GM23248 (cell line): ENCODE results near the gene UROC1. TPM values are rescaled to one million over a fixed set of nuclear protein-coding genes. Genes with fewer than 3 reads are reported as not detected.

Experiments used
- DNase-seq: peaks from one replicate; pipeline ENCODE4 v3.0.0-alpha.2; 2015
- H2AFZ ChIP-seq: fragments of 200-600 bp; sonication (generic); 2 replicates; pipeline ENCODE4 v1.6.1; 2016; ENCODE audit warnings: antibody characterized with exemption
- H3F3A ChIP-seq: fragments of 200-600 bp; sonication (generic); 2 replicates; pipeline ENCODE4 v1.6.1; 2016; ENCODE audit warnings: mild to moderate bottlenecking, antibody characterized with exemption, mixed run types; ENCODE audit not compliant: insufficient read depth
- H3K27ac ChIP-seq: fragments of 200-600 bp; sonication (generic); 2 replicates; pipeline ENCODE4 v1.5.1; 2016; ENCODE audit warnings: mild to moderate bottlenecking
- H3K27me3 ChIP-seq: fragments of 200-600 bp; sonication (generic); replicated peaks from 2 replicates; pipeline ENCODE4 v1.6.1; 2016; ENCODE audit warnings: mild to moderate bottlenecking; ENCODE audit not compliant: insufficient read depth
- H3K36me3 ChIP-seq: fragments of 200-600 bp; sonication (generic); 2 replicates; pipeline ENCODE4 v1.6.1; 2016; ENCODE audit warnings: low read depth, mild to moderate bottlenecking
- H3K4me1 ChIP-seq: fragments of 200-600 bp; sonication (generic); 2 replicates; pipeline ENCODE4 v1.6.1; 2016; ENCODE audit warnings: mild to moderate bottlenecking; ENCODE audit not compliant: insufficient read depth
- H3K4me2 ChIP-seq: fragments of 200-600 bp; sonication (generic); one replicate; pipeline ENCODE4 v1.6.1; 2016; ENCODE audit warnings: mild to moderate bottlenecking; ENCODE audit not compliant: unreplicated experiment
- H3K4me3 ChIP-seq: fragments of 200-600 bp; sonication (generic); 2 replicates; pipeline ENCODE4 v1.5.1; 2016; ENCODE audit warnings: mild to moderate bottlenecking
- H3K79me2 ChIP-seq: fragments of 200-600 bp; sonication (generic); 2 replicates; pipeline ENCODE4 v1.6.1; 2016; ENCODE audit warnings: mild to moderate bottlenecking; ENCODE audit not compliant: insufficient read depth
- H3K9ac ChIP-seq: fragments of 200-600 bp; sonication (generic); 2 replicates; pipeline ENCODE4 v1.6.1; 2016; ENCODE audit warnings: mild to moderate bottlenecking
- H3K9me2 ChIP-seq: fragments of 200-600 bp; sonication (generic); 2 replicates; pipeline ENCODE4 v1.6.1; 2016; ENCODE audit warnings: mixed run types, mild to moderate bottlenecking, moderate library complexity; ENCODE audit not compliant: insufficient read depth
- H3K9me3 ChIP-seq: fragments of 200-600 bp; sonication (generic); one replicate; pipeline ENCODE4 v1.6.1; 2017; ENCODE audit warnings: low read depth
- H4K20me1 ChIP-seq: fragments of 200-600 bp; sonication (generic); 2 replicates; pipeline ENCODE4 v1.6.0; 2016; ENCODE audit not compliant: insufficient read depth
- EZH2 ChIP-seq: fragments of 200-600 bp; sonication (generic); IDR thresholded peaks from 2 replicates; pipeline ENCODE4 v1.6.1; 2018; ENCODE audit warnings: antibody characterized with exemption, mild to moderate bottlenecking; ENCODE audit not compliant: insufficient read depth, poor library complexity, severe bottlenecking
- EZH2phosphoT487 ChIP-seq: fragments of 200-600 bp; sonication (generic); IDR thresholded peaks from 2 replicates; pipeline ENCODE4 v1.6.1; 2018; ENCODE audit warnings: antibody characterized with exemption, moderate library complexity, mild to moderate bottlenecking, low read depth; ENCODE audit not compliant: insufficient read depth
- WGBS, 2 experiments: methylation state at CpG; one replicate each; pipeline ENCODE4 v1.1.6; 2015 to 2017; ENCODE audit warnings: low lambda C conversion rate in 2 of 2, low coverage in 1 of 2; ENCODE audit errors: missing lambda C conversion rate in 2 of 2; 5-methylcytosine and 5-hydroxymethylcytosine counted together
- in situ Hi-C: fragments of 300-500 bp; cut with MboI; formaldehyde crosslinking; loops from 2 replicates; pipeline ENCODE4 v1.15.0; 2020
- polyA plus RNA-seq: library from polyadenylated mRNA; unstranded; fragments of >200 nt; fragmentation: Nextera tagmentation; extraction: Ambion mirVana; gene quantifications from 2 replicates; pipeline ENCODE4 v1.2.1, GENCODE V29; 2016
- total RNA-seq: library from RNA; depleted of rRNA; stranded (reverse); fragments of >200 nt; shearing (Covaris generic); gene quantifications from 2 replicates; pipeline ENCODE4 v1.2.3, GENCODE V29; 2014

The UROC1 gene
- total and polyA plus RNA-seq, 2 experiments from 2014 or later, result not detected

- no peaks in the 10 kb centered on the region for H4K20me1 ChIP-seq
- H3K27me3 ChIP-seq, result 0 out of 2 replicates have a peak, but pooled peaks cover 20% of the 10 kb centered on the region
- no peaks in the 10 kb centered on the region for H3K9me2 ChIP-seq
- H3F3A ChIP-seq, result no peaks in the 10 kb centered on the region
- H3K4me2 ChIP-seq, result no peak overlapping the region
- no peaks in the 10 kb centered on the region for H3K79me2 ChIP-seq
- H3K4me1 ChIP-seq, result no peaks in the 10 kb centered on the region
- H3K9me3 ChIP-seq, result no peaks in the 10 kb centered on the region
- 46 to 54% methylated on average over 4 of the region's 4 CpGs for WGBS, 2 experiments
- H3K36me3 ChIP-seq, result no peaks in the 10 kb centered on the region
- no peak overlapping the region for H3K4me3 ChIP-seq
- no peak overlapping the region for H3K9ac ChIP-seq
- no peak overlapping the region for H2AFZ ChIP-seq
- H3K27ac ChIP-seq, result no peak overlapping the region
- TF ChIP-seq EZH2 (no peak), EZH2phosphoT487 (no peak)
- DNase-seq, result no peak
- in situ Hi-C loops, result no loop called here
Measured at GRCh38 chr3:126518779-126519177, 1.2 kb upstream of the UROC1 start.

DNA sequence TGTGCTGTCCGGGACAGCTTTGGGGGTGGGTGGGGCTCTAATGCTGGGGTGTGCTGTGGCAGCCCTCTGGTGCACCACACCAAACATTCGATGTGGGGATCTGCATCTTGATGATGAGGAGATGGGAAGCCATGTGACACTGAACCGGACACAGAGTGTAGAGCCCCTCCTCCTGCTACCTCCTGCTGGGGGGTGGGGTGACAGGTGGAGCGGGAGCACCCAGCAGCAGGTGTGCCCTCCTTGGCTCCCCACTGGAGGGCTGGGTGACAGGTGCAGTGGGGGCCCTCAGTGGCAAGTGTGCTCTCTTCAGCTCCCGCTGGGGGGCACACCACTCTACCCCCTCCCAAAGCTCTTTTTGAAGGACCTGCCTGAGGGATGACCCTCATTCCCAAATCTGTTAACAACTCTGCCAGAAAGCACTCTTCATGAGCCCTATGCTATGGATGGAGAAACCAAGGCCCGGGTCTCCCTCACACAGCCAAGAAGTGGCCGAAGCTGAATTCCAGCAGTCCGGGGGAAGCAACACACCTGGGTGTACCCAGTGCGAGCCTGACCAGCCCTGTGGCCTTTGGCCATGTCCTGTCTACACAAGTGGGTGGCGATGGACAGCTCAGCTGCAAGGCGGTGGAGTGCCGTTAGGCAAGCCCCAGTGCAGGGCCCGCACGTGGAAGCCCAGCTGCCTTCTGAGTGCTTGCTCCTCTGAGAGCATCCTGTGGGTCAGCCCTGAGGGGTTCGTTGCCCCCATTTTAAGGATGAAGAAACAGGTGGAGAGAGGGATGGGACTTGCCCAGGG is 609 bp upstream of the UROC1 start:
- WGBS, 2 experiments, result 74% methylated on average over 13 to 15 of the region's 15 CpGs
- TF ChIP-seq EZH2phosphoT487 (no peak), EZH2 (no peak)
- Histone ChIP-seq H3K79me2 (no peaks in the 10 kb centered on the region), H3K4me1 (no peaks in the 10 kb centered on the region), H3K9me2 (no peaks in the 10 kb centered on the region), H4K20me1 (no peaks in the 10 kb centered on the region), H3K9ac (no peak overlapping the region), H3K27me3 (0 out of 2 replicates have a peak, but pooled peaks cover 14% of the 10 kb centered on the region), H3K27ac (no peak overlapping the region), H3F3A (no peaks in the 10 kb centered on the region), H3K4me3 (no peak overlapping the region), H3K9me3 (no peaks in the 10 kb centered on the region), H2AFZ (no peak overlapping the region), H3K4me2 (no peak overlapping the region), H3K36me3 (no peaks in the 10 kb centered on the region)
- in situ Hi-C loops, result no loop called here
- DNase-seq, result no peak

- no peak for DNase-seq
- WGBS, 2 experiments, result 61 to 66% methylated on average over 9 of the region's 9 CpGs
- Histone ChIP-seq H2AFZ (no peak overlapping the region), H3K9ac (no peak overlapping the region), H3K4me1 (0 out of 2 replicates have a peak, but pooled peaks cover 2% of the 10 kb centered on the region), H4K20me1 (no peaks in the 10 kb centered on the region), H3K9me2 (no peaks in the 10 kb centered on the region), H3K4me2 (no peak overlapping the region), H3K4me3 (no peak overlapping the region), H3F3A (no peaks in the 10 kb centered on the region), H3K9me3 (no peaks in the 10 kb centered on the region), H3K79me2 (no peaks in the 10 kb centered on the region), H3K36me3 (no peaks in the 10 kb centered on the region), H3K27ac (no peak overlapping the region), H3K27me3 (0 out of 2 replicates have a peak, but pooled peaks cover 8% of the 10 kb centered on the region)
- in situ Hi-C loops, result no loop called here
- TF ChIP-seq EZH2 (no peak), EZH2phosphoT487 (no peak)
Measured at GRCh38 chr3:126516936-126517290, 660 bp downstream of the UROC1 start.

DNA sequence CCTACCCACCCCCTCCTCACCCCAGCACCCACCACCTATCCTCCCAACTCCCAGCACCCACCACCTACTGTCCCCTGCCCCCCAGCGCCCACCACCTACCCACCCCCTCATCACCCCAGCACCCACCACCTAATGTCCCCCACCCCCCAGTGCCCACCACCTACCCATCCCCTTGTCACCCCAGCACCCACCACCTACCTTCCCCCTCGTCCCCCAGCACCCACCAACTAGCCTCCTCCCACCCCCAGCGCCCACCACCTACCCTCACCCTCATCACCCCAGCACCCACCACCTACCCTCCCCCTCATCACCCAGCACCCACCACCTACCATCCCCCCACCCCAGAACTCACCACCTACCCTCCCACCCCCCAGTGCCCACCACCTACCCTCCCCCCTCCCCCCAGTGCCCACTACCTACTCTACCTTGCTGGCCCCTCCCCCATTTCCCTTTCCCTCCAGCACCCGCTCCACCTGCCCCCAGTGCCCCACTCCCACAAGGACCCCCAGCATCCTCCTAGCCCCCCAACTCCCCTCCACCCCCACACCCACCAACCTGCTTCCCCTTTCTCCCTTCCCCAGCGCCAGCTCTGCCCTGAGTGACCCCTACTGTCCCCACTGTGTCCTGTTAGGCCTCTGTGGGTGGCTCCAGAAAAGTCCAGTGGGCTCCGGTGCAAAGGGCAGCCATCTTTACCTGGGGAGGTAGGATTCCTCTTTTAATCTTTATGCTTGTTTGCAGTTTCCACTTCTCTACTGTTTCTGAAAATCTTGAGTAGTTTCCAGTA is 1.2 kb downstream of the UROC1 start:
- Histone ChIP-seq H3K4me3 (no peak overlapping the region), H2AFZ (no peak overlapping the region), H3K4me2 (no peak overlapping the region), H3K9me2 (no peaks in the 10 kb centered on the region), H4K20me1 (no peaks in the 10 kb centered on the region), H3K4me1 (0 out of 2 replicates have a peak, but pooled peaks cover 4% of the 10 kb centered on the region), H3K9me3 (no peaks in the 10 kb centered on the region), H3K9ac (no peak overlapping the region), H3K27ac (no peak overlapping the region), H3K36me3 (no peaks in the 10 kb centered on the region), H3K27me3 (0 out of 2 replicates have a peak, but pooled peaks cover 8% of the 10 kb centered on the region), H3F3A (no peaks in the 10 kb centered on the region), H3K79me2 (no peaks in the 10 kb centered on the region)
- in situ Hi-C loops, result no loop called here
- WGBS, 2 experiments, result 70 to 100% methylated on average over 2 to 6 of the region's 6 CpGs
- DNase-seq, result no peak
- TF ChIP-seq EZH2 (no peak), EZH2phosphoT487 (no peak)
